ENCODE measurements around the gene DUSP28.

Gene DUSP28

DNA sequence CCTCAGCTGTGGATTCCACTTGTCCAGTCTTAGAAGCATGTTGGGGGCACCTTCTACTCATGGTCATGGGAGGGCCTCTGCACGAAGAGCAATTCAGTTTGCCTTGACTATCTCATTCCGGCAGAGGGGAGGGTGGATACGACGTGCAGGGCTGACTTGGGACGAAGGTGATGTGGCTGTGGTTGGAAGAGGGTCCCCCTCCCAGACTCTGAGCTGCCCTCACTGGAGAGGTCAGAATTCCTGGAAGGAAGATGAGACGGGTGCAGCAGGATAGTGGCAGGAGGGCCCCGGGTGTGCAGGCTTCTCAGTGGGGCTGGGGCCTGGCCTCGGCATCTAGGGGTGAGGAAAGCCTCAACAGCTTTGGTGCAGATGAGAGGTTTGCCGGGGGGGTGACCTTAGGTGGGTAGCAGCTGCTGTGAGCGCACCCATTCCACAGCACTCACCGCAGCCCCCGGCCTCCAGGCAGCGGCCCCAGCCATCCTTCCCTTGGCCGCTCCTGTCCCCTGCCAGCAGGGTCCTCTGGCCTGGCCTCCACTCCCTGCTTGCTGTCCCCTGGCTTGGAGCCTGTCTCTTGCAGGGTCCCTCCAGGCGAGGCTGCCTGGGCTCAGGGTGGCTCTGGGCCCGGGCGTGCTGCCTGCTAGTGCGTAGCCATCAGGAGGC, 11.3 kb downstream of the DUSP28 start:
- in situ Hi-C loops (cut with MboI; ENCODE audit: low sequenced_read_pairs), result no loop called here

DNA sequence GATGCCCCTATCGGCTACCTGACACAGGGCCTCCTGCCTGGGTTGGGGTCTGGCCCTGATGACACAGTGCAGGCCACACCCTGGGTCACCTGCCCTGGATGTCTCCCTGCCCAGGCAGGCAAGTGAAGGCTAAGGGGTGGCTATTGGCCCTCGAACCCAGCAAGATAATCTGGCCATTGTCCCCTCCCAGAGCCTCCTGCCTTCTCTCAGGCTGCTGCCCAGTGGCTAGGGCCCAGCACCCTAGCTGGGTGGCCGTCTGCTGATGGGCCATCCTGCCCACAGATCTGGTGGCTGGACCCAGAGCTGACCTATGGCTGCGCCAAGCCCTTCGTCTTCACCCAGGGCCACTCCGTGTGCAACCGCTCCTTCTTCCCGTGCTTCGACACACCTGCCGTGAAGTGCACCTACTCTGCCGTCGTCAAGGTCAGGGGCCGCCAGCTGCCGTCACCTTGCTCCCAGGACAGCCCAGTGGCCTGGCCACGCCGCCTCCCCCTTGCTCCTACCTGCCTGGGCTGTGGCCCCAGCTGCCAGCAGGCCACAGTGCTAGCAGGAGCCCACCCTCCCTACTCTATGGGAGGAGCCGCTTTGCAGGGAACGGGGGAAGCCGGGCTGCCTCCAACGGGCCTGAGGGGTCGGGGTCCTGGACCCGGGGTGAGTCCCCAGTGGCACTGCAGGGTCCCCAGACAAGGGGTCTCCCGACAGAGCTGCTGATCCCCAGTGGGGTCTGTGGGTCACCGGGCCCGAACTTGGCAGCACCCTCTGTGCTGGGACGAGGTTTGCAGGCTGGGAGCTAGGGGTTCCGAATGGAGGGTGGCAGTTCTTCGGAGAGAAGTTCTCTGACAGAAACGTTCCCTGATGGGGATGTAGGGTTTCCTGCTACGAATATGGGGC, 12.2 kb downstream of the DUSP28 start:
- in situ Hi-C loops (cut with MboI; ENCODE audit: low sequenced_read_pairs), result no loop called here

GRCh38 chr2:240573071-240573515, 12.9 kb downstream of the DUSP28 start:
- in situ Hi-C loops (cut with MboI; ENCODE audit: low sequenced_read_pairs), result no loop called here

- in situ Hi-C loops (cut with MboI; ENCODE audit: low sequenced_read_pairs), result no loop called here
Measured at GRCh38 chr2:240573516-240574385, 13.6 kb downstream of the DUSP28 start.

DNA sequence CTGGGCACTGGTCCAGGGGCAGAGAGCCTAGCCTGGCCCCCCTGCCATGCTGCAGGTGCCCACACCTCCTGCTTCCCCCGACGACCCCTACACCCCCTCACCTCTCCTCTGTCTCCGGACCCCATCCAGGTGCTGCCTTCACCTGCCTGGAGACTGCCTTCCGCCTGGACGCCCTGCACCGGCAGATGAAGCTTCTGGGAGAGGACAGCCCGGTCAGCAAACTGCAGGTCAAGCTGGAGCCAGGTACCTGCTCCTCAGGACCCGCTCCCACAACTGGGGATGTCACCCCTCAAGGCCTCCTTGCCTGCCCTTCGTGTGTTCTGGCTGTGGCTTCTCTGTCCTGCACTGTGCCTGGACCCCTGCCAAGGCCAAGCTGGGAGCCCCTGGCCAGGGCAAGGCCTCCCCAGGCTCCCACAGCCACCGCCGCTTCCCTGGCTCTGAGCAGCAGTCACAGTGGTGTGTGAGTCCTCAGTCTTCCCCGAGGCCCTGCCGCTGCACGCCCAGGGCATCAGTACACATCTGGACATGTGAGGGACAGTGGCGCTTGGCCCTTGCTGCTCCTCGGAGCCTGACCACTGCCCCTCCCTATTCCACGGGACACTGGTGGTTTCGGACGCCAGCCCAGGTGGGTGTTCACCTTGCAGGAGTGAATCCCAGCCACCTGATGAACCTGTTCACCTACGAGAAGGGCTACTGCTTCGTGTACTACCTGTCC, 14.4 kb downstream of the DUSP28 start:
- in situ Hi-C loops (cut with MboI; ENCODE audit: low sequenced_read_pairs), result no loop called here

DNA sequence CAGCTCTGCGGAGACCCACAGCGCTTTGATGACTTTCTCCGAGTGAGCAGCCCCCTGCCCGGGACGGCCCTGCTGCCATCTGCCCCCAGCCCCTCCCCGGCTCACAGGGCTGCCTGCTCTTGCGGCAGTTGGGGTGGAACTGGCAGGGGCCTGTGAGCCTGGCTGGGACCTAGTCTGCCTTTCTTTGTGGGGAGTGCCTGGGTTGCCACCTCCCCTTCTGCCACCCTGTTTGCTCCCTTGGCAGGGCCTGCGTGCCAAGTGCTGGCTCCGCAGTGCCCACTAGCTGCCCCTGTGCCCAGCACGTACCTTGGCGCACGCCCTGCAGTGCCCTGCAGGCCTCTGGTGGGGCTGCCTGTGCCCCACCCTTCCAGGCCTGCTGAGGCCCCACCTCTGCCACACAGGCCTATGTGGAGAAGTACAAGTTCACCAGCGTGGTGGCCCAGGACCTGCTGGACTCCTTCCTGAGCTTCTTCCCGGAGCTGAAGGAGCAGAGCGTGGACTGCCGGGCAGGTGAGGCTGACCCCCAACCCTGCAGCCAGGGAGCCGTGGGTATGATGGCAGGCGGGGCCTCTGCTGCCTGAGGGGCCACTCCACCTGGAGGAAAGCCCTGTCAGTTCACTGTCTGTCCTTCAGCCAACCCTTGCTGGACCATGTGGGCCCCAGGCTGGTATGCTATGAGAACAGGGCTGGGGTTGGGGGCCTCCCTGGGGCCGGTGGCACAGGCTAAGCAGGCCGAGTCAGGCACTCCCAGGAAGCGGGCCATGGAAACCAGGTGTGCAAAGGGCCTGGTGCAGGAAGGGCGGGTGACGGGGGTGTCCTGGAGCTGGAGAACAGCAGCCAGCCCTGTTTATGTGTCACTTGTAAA, 15.2 kb downstream of the DUSP28 start:
- in situ Hi-C loops (cut with MboI; ENCODE audit: low sequenced_read_pairs), result no loop called here

DNA sequence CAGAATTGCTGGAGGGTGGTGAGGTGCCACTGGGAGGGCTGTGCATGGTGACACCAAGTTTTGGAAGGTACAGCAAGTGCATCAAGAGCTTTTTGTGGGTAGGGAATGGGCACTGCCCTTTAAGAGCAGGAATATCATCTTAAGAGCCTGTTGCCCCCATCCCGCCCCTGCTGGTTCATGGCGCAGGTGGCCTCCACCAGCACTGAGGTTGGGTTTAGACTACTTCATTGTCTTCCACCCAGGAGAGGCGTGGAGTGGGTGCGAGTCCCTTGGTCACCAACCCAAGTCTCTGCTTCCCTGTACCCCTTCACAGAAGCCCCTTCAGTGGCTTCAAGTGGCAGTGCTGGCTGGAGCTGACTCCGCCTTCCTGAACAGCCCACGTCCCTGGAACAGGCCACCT, 15.9 kb downstream of the DUSP28 start:
- in situ Hi-C loops (cut with MboI; ENCODE audit: low sequenced_read_pairs), result no loop called here

DNA sequence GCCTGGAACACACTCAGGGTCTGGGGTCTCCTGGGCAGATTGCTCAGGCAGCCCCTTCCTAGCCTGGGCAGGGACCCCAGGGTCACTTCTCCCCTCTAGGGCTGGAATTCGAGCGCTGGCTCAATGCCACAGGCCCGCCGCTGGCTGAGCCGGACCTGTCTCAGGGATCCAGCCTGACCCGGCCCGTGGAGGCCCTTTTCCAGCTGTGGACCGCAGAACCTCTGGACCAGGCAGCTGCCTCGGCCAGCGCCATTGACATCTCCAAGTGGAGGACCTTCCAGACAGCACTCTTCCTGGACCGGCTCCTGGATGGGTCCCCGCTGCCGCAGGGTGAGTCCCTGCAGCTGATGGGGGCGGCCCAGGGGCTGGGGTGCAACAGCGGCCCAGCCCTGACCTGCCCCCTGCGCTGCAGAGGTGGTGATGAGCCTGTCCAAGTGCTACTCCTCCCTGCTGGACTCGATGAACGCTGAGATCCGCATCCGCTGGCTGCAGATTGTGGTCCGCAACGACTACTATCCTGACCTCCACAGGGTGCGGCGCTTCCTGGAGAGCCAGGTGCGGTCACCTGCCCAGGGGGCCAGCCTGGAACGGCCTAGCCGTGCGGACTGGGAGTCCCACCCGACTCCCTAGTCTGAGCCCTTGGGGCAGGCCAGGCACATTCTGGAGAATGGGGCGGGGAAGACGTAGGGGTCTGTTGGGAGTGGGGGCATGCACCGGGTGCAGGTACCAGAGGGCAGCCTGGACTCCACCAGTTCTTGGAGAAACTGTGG, 16.5 kb downstream of the DUSP28 start:
- in situ Hi-C loops (cut with MboI; ENCODE audit: low sequenced_read_pairs), result no loop called here

DNA sequence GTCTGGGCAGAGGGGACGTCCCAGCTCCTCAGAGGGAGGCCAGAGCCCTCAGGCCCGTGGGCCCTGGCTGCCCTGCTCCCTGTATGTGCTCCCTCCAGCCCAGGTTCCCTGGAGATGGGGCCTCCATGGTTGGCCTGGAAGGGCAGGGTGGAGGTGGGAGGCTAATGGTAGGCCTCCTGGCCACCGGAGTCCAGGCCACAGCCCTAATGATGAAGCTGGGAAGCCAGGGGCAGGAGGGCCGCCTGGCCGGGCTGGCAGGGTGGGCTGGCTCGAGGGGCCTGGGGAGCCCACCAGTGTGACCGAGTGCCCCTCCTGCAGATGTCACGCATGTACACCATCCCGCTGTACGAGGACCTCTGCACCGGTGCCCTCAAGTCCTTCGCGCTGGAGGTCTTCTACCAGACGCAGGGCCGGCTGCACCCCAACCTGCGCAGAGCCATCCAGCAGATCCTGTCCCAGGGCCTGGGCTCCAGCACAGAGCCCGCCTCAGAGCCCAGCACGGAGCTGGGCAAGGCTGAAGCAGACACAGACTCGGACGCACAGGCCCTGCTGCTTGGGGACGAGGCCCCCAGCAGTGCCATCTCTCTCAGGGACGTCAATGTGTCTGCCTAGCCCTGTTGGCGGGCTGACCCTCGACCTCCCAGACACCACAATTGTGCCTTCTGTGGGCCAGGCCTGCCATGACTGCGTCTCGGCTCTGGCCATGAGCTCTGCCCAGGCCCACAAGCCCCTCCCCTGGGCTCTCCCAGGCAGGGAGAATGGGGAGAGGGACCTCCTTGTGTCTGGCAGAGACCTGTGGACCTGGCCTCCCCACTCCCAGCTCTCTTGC, 17.3 kb downstream of the DUSP28 start:
- in situ Hi-C loops (cut with MboI; ENCODE audit: low sequenced_read_pairs), result no loop called here

GRCh38 chr2:240578110-240578450, 17.9 kb downstream of the DUSP28 start:
- in situ Hi-C loops (cut with MboI; ENCODE audit: low sequenced_read_pairs), result no loop called here

GRCh38 chr2:240578488-240578887, 18.3 kb downstream of the DUSP28 start:
- in situ Hi-C loops (cut with MboI; ENCODE audit: low sequenced_read_pairs), result no loop called here

GRCh38 chr2:240579071-240579762, 19.1 kb downstream of the DUSP28 start:
- in situ Hi-C loops (cut with MboI; ENCODE audit: low sequenced_read_pairs), result no loop called here

DNA sequence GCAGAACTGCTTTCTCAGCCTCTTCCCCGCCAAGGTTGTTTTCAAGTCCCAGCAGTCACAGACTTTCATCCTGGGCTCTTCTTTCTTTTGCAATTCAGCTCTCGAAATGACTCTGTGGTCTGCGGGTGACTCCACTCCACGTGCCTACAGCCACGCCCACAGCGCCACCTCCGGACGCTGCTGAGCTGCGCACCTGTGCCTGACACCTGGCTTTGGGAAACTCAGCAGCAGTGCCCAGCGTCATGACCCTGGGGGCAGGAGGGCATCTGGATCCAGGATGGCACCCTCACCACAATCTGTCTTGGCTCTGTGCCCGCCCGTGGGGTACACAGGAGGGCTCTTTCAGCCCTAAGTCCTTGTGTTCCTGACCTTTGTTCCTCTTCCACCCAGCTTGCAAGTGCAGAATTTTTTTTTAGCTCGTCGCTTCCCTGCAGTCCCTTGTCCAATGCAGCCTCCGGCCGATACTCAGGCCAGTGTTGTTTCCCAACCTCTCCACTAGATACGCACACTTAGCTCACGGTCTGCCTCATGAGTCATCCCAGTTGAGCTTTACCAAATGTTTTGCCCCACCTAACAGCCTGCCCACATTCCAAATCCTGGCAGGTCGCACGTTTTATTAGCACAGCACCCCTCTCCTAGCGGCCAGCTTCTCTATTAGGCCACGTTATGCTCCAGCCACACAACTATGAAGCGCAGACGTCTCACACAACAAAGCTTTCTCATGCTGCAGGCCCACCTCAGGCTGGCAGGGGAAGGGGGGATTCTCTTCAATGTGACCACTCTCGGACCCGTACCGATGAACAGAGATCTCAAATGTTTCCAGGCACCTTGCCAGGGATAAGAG, 19.8 kb downstream of the DUSP28 start:
- in situ Hi-C loops (cut with MboI; ENCODE audit: low sequenced_read_pairs), result no loop called here

DNA sequence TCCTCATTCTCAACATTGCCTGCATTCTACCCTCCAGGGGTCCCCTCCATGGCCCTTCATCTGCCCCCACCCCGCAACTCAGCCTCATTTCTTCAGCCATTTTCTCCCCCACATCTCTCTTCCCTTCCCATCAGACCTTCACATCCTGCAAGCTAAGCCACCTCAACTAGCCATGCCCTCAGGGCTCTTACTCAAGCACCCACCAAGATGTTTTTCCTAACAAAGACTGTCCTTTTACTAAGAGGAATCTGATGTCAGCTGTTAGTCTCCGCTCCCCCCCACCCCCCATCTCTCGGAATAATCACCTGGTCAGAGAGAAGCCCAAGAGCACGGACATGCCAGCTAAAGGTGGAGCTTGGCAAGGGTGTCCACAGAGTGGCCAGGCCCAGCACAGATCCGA, 21.7 kb downstream of the DUSP28 start:
- in situ Hi-C loops (cut with MboI; ENCODE audit: low sequenced_read_pairs), result no loop called here

DNA sequence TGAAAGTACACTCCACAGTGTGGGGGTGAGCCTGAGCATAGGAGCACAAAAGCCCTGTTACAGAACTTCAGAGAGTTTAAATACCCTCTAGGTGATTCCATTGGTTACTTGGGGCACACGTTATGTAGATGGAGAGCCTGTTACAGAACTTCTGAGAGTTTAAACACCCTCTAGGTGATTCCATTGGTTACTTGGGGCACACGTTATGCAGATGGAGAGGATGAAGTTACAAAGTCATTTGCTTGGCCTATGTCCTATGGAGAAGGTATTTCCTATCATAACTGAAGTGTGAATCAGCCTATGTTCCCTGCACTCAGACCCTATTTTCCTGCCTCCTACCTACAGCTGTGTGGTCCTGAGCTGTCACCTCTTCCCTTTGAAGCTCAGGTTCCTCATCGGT, 22.6 kb downstream of the DUSP28 start:
- in situ Hi-C loops (cut with MboI; ENCODE audit: low sequenced_read_pairs), result no loop called here

DNA sequence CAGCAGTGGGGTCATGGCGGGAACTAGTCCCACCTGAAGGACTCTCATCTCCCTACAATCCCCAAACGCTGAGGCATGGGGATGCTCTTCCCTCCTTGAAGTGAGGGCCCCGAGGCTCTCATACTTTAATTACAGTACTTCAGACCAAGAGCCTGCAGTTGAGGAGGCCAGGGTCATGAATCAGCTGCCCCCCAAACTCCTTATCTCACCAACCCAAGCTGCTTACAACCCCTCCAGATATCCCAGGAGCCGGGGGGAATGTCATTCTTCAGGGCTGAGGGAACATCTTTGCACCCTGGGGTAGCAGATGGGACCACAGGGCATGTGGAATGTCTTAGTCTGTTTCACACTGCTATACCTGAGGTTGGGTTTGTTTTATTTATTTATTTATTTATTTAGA, 23.6 kb downstream of the DUSP28 start:
- in situ Hi-C loops (cut with MboI; ENCODE audit: low sequenced_read_pairs), result no loop called here
